GM12878 (cell line): Measurements from ENCODE around the gene SEMA3A. TPM values are rescaled to one million over a fixed set of nuclear protein-coding genes. Genes with fewer than 3 reads are reported as not detected.

Source experiments
- ATAC-seq: fragments of 200-7000 bp; cut with Tn5 transposase; 3 replicates; pipeline ENCODE4 v1.9.1; 2020; ENCODE audit warnings: mild to moderate bottlenecking, moderate library complexity
- BruUV-seq: library from RNA; stranded (reverse); fragments of 400-500 nt; replicated peaks from 2 replicates; lab custom pipeline; 2021; lab: Mats Ljungman, UMichigan
- CTCF ChIA-PET: fragments of 300-600 bp; sonication (Branson Sonifier 250); formaldehyde crosslinking; extraction: SDS; loops from one replicate; lab custom pipeline; 2021; ENCODE audit warnings: inconsistent platforms; lab: Yijun Ruan, JAX
- POLR2A ChIA-PET: fragments of 350-600 bp; formaldehyde crosslinking; extraction: SDS; loops from one replicate; lab custom pipeline; 2021; ENCODE audit warnings: inconsistent platforms; lab: Charles Lee
- RAD21 ChIA-PET: fragments of 300-600 bp; sonication (Branson Sonifier 250); formaldehyde crosslinking; loops from one replicate; lab custom pipeline; 2023; ENCODE audit warnings: antibody characterized with exemption; ENCODE audit not compliant: unreplicated experiment; lab: Charles Lee
- SMC1A ChIA-PET: fragments of 300-600 bp; sonication (Branson Sonifier 250); formaldehyde crosslinking; loops from one replicate; lab custom pipeline; 2023; ENCODE audit not compliant: unreplicated experiment, uncharacterized antibody; lab: Charles Lee
- DNase-seq: peaks from one replicate; pipeline ENCODE4 v3.0.0-alpha.2; 2011; ENCODE audit warnings: low read depth, low spot score
- FAIRE-seq: peaks from 3 replicates; lab custom pipeline; 2011; peaks lifted over from hg19 to GRCh38; lab: Jason Lieb, UNC
- H2AFZ ChIP-seq: 2 replicates; pipeline ENCODE4 v1.6.0; 2011; ENCODE audit warnings: low read depth, low read length, control low read depth; ENCODE audit not compliant: control insufficient read depth
- H3K27ac ChIP-seq: 2 replicates; pipeline ENCODE4 v1.5.1; 2011; ENCODE audit warnings: control low read depth; ENCODE audit not compliant: control insufficient read depth, insufficient read depth
- H3K27me3 ChIP-seq, 2 experiments: replicated peaks in 1 of 2; 2 replicates each; pipeline versions ENCODE4 v1.6.0 to v1.6.1; 2011; ENCODE audit warnings: low read length in 1 of 2; ENCODE audit not compliant: control insufficient read depth in 2 of 2, insufficient read depth in 2 of 2
- H3K36me3 ChIP-seq, 2 experiments: 2 replicates each; pipeline ENCODE4 v1.5.1; 2011; ENCODE audit warnings: low read length in 1 of 2; ENCODE audit not compliant: control insufficient read depth in 2 of 2, insufficient read depth in 2 of 2
- H3K4me1 ChIP-seq: 2 replicates; pipeline ENCODE4 v1.6.1; 2011; ENCODE audit warnings: mild to moderate bottlenecking, low read length, moderate library complexity, mixed read lengths; ENCODE audit not compliant: control insufficient read depth, insufficient read depth
- H3K4me2 ChIP-seq: 2 replicates; pipeline ENCODE4 v1.6.0; 2011; ENCODE audit warnings: control low read depth; ENCODE audit not compliant: control insufficient read depth, insufficient read depth
- H3K4me3 ChIP-seq: fragments of 200-600 bp; sonication (generic); 2 replicates; pipeline ENCODE4 v1.5.1; 2016
- H3K79me2 ChIP-seq: 2 replicates; pipeline ENCODE4 v1.6.0; 2011; ENCODE audit warnings: low read length; ENCODE audit not compliant: control insufficient read depth, insufficient read depth
- H3K9ac ChIP-seq: 2 replicates; pipeline ENCODE4 v1.8.0; 2011; ENCODE audit warnings: low read length, control low read depth, mixed read lengths; ENCODE audit not compliant: control insufficient read depth, insufficient read depth
- H3K9me3 ChIP-seq: replicated peaks from 3 replicates; pipeline ENCODE4 v1.5.1; 2011; ENCODE audit warnings: mild to moderate bottlenecking, low read length; ENCODE audit not compliant: control insufficient read depth, insufficient read depth
- H4K20me1 ChIP-seq: 2 replicates; pipeline ENCODE4 v1.6.0; 2011; ENCODE audit not compliant: control insufficient read depth, insufficient read depth
- ASH2L ChIP-seq: fragments of 300-600, 200-600 bp; sonication (generic); IDR thresholded peaks from 2 replicates; pipeline ENCODE4 v1.6.1; 2017; ENCODE audit warnings: low read depth, mild to moderate bottlenecking, borderline replicate concordance
- BMI1 ChIP-seq: fragments of 450-650 bp; IDR thresholded peaks from 2 replicates; pipeline ENCODE4 v1.6.1; 2016; ENCODE audit warnings: mild to moderate bottlenecking, moderate library complexity, borderline replicate concordance
- CHD1 ChIP-seq: IDR thresholded peaks from 2 replicates; pipeline ENCODE4 v1.6.1; 2012; ENCODE audit warnings: low read depth, low read length, improper control_type of control experiment
- ESRRA ChIP-seq: IDR thresholded peaks from 2 replicates; pipeline ENCODE4 v1.6.1; 2012; ENCODE audit warnings: mild to moderate bottlenecking, low read length, improper control_type of control experiment
- EZH2 ChIP-seq: IDR thresholded peaks from 2 replicates; pipeline ENCODE4 v1.6.1; 2012; ENCODE audit warnings: low read depth, mild to moderate bottlenecking, control low read depth, inconsistent platforms, low read length, borderline replicate concordance; ENCODE audit not compliant: control insufficient read depth
- HCFC1 ChIP-seq: fragments of 150-350 bp; IDR thresholded peaks from 2 replicates; pipeline ENCODE4 v1.6.1; 2014; ENCODE audit warnings: low read length
- IKZF1 ChIP-seq: fragments of 450-650 bp; conservative IDR thresholded peaks from 2 replicates; pipeline ENCODE4 v1.6.1; 2017; ENCODE audit warnings: antibody characterized with exemption, mild to moderate bottlenecking
- MEF2A ChIP-seq: IDR thresholded peaks from 2 replicates; pipeline ENCODE4 v1.6.1; 2011; ENCODE audit warnings: low read depth, mild to moderate bottlenecking, low read length, moderate library complexity; ENCODE audit not compliant: insufficient read depth
- MTA2 ChIP-seq: fragments of 450-650 bp; IDR thresholded peaks from 2 replicates; pipeline ENCODE4 v1.6.1; 2016; ENCODE audit warnings: low read depth, mild to moderate bottlenecking, moderate library complexity
- SMAD5 ChIP-seq: IDR thresholded peaks from 2 replicates; pipeline ENCODE4 v1.6.1; 2016; ENCODE audit warnings: antibody characterized with exemption, low read depth
- SMARCA5 ChIP-seq: fragments of 450-650 bp; IDR thresholded peaks from 2 replicates; pipeline ENCODE4 v1.6.1; 2017; ENCODE audit warnings: mild to moderate bottlenecking
- SPI1 ChIP-seq: IDR thresholded peaks from 2 replicates; pipeline ENCODE4 v1.6.1; 2011; ENCODE audit warnings: low read depth, mild to moderate bottlenecking, low read length, moderate library complexity, borderline replicate concordance; ENCODE audit not compliant: insufficient read depth
- STAT1 ChIP-seq: fragments of 450-650 bp; conservative IDR thresholded peaks from 2 replicates; pipeline ENCODE4 v1.6.1; 2014; ENCODE audit warnings: antibody characterized with exemption, mild to moderate bottlenecking
- TBL1XR1 ChIP-seq: IDR thresholded peaks from 2 replicates; pipeline ENCODE4 v1.6.1; 2012; ENCODE audit warnings: low read depth, low read length, improper control_type of control experiment
- ZBED1 ChIP-seq: IDR thresholded peaks from 2 replicates; pipeline ENCODE4 v1.6.1; 2016; ENCODE audit warnings: borderline replicate concordance
- ZNF622 ChIP-seq: fragments of 450-650 bp; IDR thresholded peaks from 2 replicates; pipeline ENCODE4 v1.6.1; 2017; ENCODE audit warnings: mild to moderate bottlenecking, inconsistent platforms
- WGBS: methylation state at CpG from one replicate; pipeline ENCODE4 v1.1.6; 2016; ENCODE audit warnings: low lambda C conversion rate; ENCODE audit not compliant: insufficient replicate concordance, insufficient coverage; ENCODE audit errors: missing lambda C conversion rate; 5-methylcytosine and 5-hydroxymethylcytosine counted together
- in situ Hi-C: fragments of 300-500 bp; cut with MboI; formaldehyde crosslinking; loops from 9 replicates; pipeline ENCODE4 v1.14.3; 2018; ENCODE audit warnings: mixed read lengths
- intact Hi-C: fragments of 100-400 bp; cut with micrococcal nuclease; formaldehyde crosslinking; loops from one replicate; pipeline ENCODE4 v1.14.2; 2022; ENCODE audit not compliant: unreplicated experiment
- polyA plus RNA-seq, 11 experiments: library from polyadenylated mRNA; depleted of rRNA in 4 of 11; unstranded in 6 of 11; stranded (reverse) in 5 of 11; fragments of >200 nt; fragmentation: Nextera tagmentation in 4 of 11; fragmentation: Illumina TruSeq in 1 of 11; extraction: Ambion mirVana in 4 of 11; extraction: Trizol in 1 of 11; gene quantifications; 1 replicate in 1 of 11; 2 replicates in 10 of 11; pipeline versions ENCODE4 v1.2.1 to v1.2.3, GENCODE V29; 2011 to 2016; ENCODE audit warnings: inconsistent platforms in 2 of 11, missing spikeins in 2 of 11, low read depth in 1 of 11
- total RNA-seq, 4 experiments: library from RNA; depleted of rRNA in 3 of 4; stranded (reverse); fragments of >200 nt in 3 of 4; fragmentation: Illumina TruSeq in 1 of 4; extraction: Trizol in 1 of 4; gene quantifications; 2 replicates each; pipeline versions ENCODE4 v1.2.1 to v1.2.3, GENCODE V29; 2013 to 2021
- TF ChIP-seq, protein P1 (sequence below): fragments of 150-350 bp; IDR thresholded peaks from 2 replicates; pipeline ENCODE4 v1.6.1; 2014; ENCODE audit warnings: mild to moderate bottlenecking, low read depth, low read length
- TF ChIP-seq, protein P2 (sequence below): fragments of 450-650 bp; formaldehyde crosslinking; IDR thresholded peaks from 2 replicates; pipeline ENCODE4 v1.4.0; 2022; ENCODE audit warnings: mild to moderate bottlenecking, moderate library complexity

Gene SEMA3A
- total and polyA plus RNA-seq, 10 of the 15 experiments (the other 5 are each of a cell fraction or from before 2014, with no cell fraction given): 0.01 to 3.3 (median 0.24) TPM

GRCh38 chr7:84136809-84137208 lies 57.8 kb downstream of the SEMA3A start (continued):
- TF ChIP-seq ESRRA: no peak
- no peak for TF ChIP-seq HCFC1
- TF ChIP-seq STAT1: no peak

DNA sequence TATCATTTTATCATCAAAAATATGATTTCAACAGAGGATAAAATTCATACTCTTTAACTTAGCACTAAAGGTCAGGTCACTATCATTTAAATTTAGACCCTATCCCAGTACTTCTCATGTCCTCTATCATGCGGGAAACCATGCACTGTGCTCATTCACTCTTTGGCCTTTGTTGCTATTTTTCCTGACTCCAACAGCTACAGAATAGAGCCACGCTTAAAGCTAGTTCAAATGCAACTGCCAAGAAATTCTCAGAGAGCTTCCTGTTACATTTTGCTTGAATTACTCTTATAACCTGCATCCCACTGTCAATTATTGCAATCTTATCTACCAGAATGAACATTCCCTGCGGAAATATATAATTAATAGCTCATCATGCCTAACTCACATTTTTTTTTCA lies 58.3 kb downstream of the SEMA3A start:
- no peak for DNase-seq
- no peaks in the 10 kb centered on the region for H3K4me1 ChIP-seq
- no peak for ATAC-seq
- intact Hi-C loops (no loop called here), in situ Hi-C loops (no loop called here)
- TF ChIP-seq ZBED1: no peak
- TF ChIP-seq SPI1: no peak
- TF ChIP-seq SMAD5: no peak
- TF ChIP-seq TBL1XR1: no peak
- no peak for TF ChIP-seq SMARCA5
- TF ChIP-seq MTA2: no peak
- TF ChIP-seq, protein P1, sequence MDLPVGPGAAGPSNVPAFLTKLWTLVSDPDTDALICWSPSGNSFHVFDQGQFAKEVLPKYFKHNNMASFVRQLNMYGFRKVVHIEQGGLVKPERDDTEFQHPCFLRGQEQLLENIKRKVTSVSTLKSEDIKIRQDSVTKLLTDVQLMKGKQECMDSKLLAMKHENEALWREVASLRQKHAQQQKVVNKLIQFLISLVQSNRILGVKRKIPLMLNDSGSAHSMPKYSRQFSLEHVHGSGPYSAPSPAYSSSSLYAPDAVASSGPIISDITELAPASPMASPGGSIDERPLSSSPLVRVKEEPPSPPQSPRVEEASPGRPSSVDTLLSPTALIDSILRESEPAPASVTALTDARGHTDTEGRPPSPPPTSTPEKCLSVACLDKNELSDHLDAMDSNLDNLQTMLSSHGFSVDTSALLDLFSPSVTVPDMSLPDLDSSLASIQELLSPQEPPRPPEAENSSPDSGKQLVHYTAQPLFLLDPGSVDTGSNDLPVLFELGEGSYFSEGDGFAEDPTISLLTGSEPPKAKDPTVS: no peak
- no peak for TF ChIP-seq EZH2
- TF ChIP-seq, protein P2, sequence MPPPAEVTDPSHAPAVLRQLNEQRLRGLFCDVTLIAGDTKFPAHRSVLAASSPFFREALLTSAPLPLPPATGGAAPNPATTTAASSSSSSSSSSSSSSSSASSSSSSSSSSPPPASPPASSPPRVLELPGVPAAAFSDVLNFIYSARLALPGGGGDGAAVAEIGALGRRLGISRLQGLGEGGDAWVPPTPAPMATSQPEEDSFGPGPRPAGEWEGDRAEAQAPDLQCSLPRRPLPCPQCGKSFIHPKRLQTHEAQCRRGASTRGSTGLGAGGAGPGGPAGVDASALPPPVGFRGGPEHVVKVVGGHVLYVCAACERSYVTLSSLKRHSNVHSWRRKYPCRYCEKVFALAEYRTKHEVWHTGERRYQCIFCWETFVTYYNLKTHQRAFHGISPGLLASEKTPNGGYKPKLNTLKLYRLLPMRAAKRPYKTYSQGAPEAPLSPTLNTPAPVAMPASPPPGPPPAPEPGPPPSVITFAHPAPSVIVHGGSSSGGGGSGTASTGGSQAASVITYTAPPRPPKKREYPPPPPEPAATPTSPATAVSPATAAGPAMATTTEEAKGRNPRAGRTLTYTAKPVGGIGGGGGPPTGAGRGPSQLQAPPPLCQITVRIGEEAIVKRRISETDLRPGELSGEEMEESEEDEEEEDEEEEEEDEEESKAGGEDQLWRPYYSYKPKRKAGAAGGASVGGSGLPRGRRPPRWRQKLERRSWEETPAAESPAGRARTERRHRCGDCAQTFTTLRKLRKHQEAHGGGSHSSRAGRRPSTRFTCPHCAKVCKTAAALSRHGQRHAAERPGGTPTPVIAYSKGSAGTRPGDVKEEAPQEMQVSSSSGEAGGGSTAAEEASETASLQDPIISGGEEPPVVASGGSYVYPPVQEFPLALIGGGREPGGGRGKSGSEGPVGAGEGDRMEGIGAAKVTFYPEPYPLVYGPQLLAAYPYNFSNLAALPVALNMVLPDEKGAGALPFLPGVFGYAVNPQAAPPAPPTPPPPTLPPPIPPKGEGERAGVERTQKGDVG (CRISPR knock-in tag): no peak
- TF ChIP-seq IKZF1: no peak
- no peak for TF ChIP-seq BMI1
- TF ChIP-seq CHD1: no peak
- TF ChIP-seq MEF2A: no peak
- TF ChIP-seq ASH2L: no peak
- TF ChIP-seq ZNF622: no peak
- no peak overlapping the region for H2AFZ ChIP-seq
- ChIA-PET CTCF (no interaction called here), SMC1A (interaction anchor here (0.9 to 1.3 kb wide), 2 partner anchors 9 to 12 kb away, joined by 3 read pairs; no protein-coding TSS in a partner anchor), POLR2A (no interaction called here), RAD21 (no interaction called here)
- 32% methylated on average over 3 of the region's 3 CpGs for WGBS
- BruUV-seq: no TSS peak
- no peak overlapping the region for H3K9ac ChIP-seq
- no peak overlapping the region for H3K27ac ChIP-seq
- no peak overlapping the region for H3K4me3 ChIP-seq
- no peak for FAIRE-seq
- no peaks in the 10 kb centered on the region for H3K9me3 ChIP-seq
- no peaks in the 10 kb centered on the region for H3K79me2 ChIP-seq
- H3K4me2 ChIP-seq: no peak overlapping the region
- H3K36me3 ChIP-seq: no peaks in the 10 kb centered on the region
- no peaks in the 10 kb centered on the region for H4K20me1 ChIP-seq
- no peaks in the 10 kb centered on the region for H3K27me3 ChIP-seq
